Endothelial cell of umbilical vein (primary cell): ENCODE results near the gene TOMM40L. TPM values are rescaled to one million over a fixed set of nuclear protein-coding genes. Genes with fewer than 3 reads are reported as not detected.

Experiments used
- BruUV-seq: library from RNA; stranded (reverse); fragments of 400-500 nt; replicated peaks from 2 replicates; lab custom pipeline; 2021; lab: Mats Ljungman, UMichigan
- CTCF ChIA-PET: fragments of 300-600, 350-600 bp; sonication (Branson Sonifier 250); formaldehyde crosslinking; loops from one replicate; lab custom pipeline; 2021; ENCODE audit warnings: antibody characterized with exemption, inconsistent platforms; lab: Charles Lee
- POLR2A ChIA-PET: fragments of 300-600, 350-600 bp; sonication (Branson Sonifier 250); formaldehyde crosslinking; loops from one replicate; lab custom pipeline; 2021; ENCODE audit warnings: antibody characterized with exemption, inconsistent platforms; lab: Charles Lee
- DNase-seq: peaks from one replicate; pipeline ENCODE4 v3.0.0-alpha.2; 2011; ENCODE audit warnings: low read depth, low spot score
- FAIRE-seq: peaks from 2 replicates; lab custom pipeline; 2011; peaks lifted over from hg19 to GRCh38; lab: Jason Lieb, UNC
- H2AFZ ChIP-seq: 2 replicates; pipeline ENCODE4 v1.6.0; 2012; ENCODE audit warnings: low read depth, low read length, control low read depth, inconsistent platforms
- H3K27ac ChIP-seq: 2 replicates; pipeline ENCODE4 v1.5.1; 2011; ENCODE audit warnings: low read depth, mild to moderate bottlenecking, control low read depth, low read length, moderate library complexity; ENCODE audit not compliant: insufficient read depth
- H3K27me3 ChIP-seq, 2 experiments: 2 replicates each; pipeline versions ENCODE4 v1.6.0 to v1.6.1; 2011; ENCODE audit warnings: low read length in 2 of 2, mixed read lengths in 1 of 2; ENCODE audit not compliant: control insufficient read depth in 2 of 2, insufficient read depth in 2 of 2
- H3K36me3 ChIP-seq, 2 experiments: 2 replicates in 1 of 2; 3 replicates in 1 of 2; pipeline ENCODE4 v1.5.1; 2011; ENCODE audit warnings: low read length in 2 of 2, mild to moderate bottlenecking in 1 of 2, moderate library complexity in 1 of 2; ENCODE audit not compliant: control insufficient read depth in 2 of 2, insufficient read depth in 2 of 2; ENCODE audit errors: extremely low read depth in 1 of 2
- H3K4me1 ChIP-seq: 3 replicates; pipeline ENCODE4 v1.5.1; 2011; ENCODE audit warnings: mild to moderate bottlenecking, low read length; ENCODE audit not compliant: control insufficient read depth, insufficient read depth; ENCODE audit errors: extremely low read depth
- H3K4me2 ChIP-seq: 2 replicates; pipeline ENCODE4 v1.6.1; 2011; ENCODE audit warnings: low read length, control low read depth, mixed read lengths; ENCODE audit not compliant: insufficient read depth
- H3K4me3 ChIP-seq, 3 experiments: fragments of 200-600 bp in 1 of 3; sonication (generic), shearing (Covaris generic) in 1 of 3; replicated peaks in 1 of 3; 2 replicates each; pipeline ENCODE4 v1.5.1; 2011 to 2016; ENCODE audit warnings: control low read depth in 3 of 3, low read length in 3 of 3, mild to moderate bottlenecking in 2 of 3, inconsistent platforms in 1 of 3, low read depth in 1 of 3, moderate library complexity in 1 of 3; ENCODE audit not compliant: insufficient read depth in 1 of 3
- H3K79me2 ChIP-seq: 2 replicates; pipeline ENCODE4 v1.6.0; 2012; ENCODE audit warnings: low read length, inconsistent platforms; ENCODE audit not compliant: control insufficient read depth, insufficient read depth
- H3K9ac ChIP-seq: replicated peaks from 2 replicates; pipeline ENCODE3; 2011; ENCODE audit warnings: low read length, control low read depth; ENCODE audit not compliant: insufficient read depth; ENCODE audit errors: extremely low read depth
- H3K9me1 ChIP-seq: replicated peaks from 3 replicates; pipeline ENCODE4 v1.6.0; 2011; ENCODE audit warnings: mild to moderate bottlenecking, low read length; ENCODE audit not compliant: control insufficient read depth, insufficient read depth; ENCODE audit errors: extremely low read depth
- H3K9me3 ChIP-seq: replicated peaks from 2 replicates; pipeline ENCODE4 v1.5.1; 2012; ENCODE audit warnings: low read length, inconsistent platforms; ENCODE audit not compliant: control insufficient read depth, insufficient read depth
- H4K20me1 ChIP-seq: replicated peaks from 2 replicates; pipeline ENCODE3; 2011; ENCODE audit warnings: mild to moderate bottlenecking, low read length; ENCODE audit not compliant: control insufficient read depth, insufficient read depth; ENCODE audit errors: extremely low read depth
- EZH2 ChIP-seq: IDR thresholded peaks from 2 replicates; pipeline ENCODE4 v1.6.1; 2012; ENCODE audit warnings: borderline replicate concordance, low read depth, mild to moderate bottlenecking, moderate library complexity, low read length, inconsistent platforms; ENCODE audit not compliant: severe bottlenecking
- FOS ChIP-seq: IDR thresholded peaks from 2 replicates; pipeline ENCODE4 v1.6.1; 2011; ENCODE audit warnings: mild to moderate bottlenecking, low read length, moderate library complexity, borderline replicate concordance; ENCODE audit not compliant: insufficient read depth
- GATA2 ChIP-seq: IDR thresholded peaks from 2 replicates; pipeline ENCODE4 v1.7.0; 2011; ENCODE audit warnings: low read depth, mild to moderate bottlenecking, moderate library complexity, mixed read lengths, low read length; ENCODE audit not compliant: insufficient read length, insufficient read depth
- MYC ChIP-seq: IDR thresholded peaks from one replicate; pipeline ENCODE4 v1.6.1; 2011; ENCODE audit warnings: mild to moderate bottlenecking, low read depth, low read length
- dilution Hi-C: fragments of 300-500 bp; cut with MboI; formaldehyde crosslinking; loops from one replicate; pipeline ENCODE4 v1.15.0; 2019; ENCODE audit warnings: low sequenced_read_pairs; ENCODE audit not compliant: extremely low pct_ligation_motif_present
- intact Hi-C: fragments of 100-400 bp; cut with micrococcal nuclease; formaldehyde crosslinking; loops from one replicate; pipeline ENCODE4 v1.10.0; 2022
- polyA plus RNA-seq, 4 experiments: library from polyadenylated mRNA; depleted of rRNA in 3 of 4; stranded (reverse) in 3 of 4; unstranded in 1 of 4; fragments of >200 nt; gene quantifications; 2 replicates each; pipeline versions ENCODE4 v1.2.1 to v1.2.3, GENCODE V29; 2011 to 2012; ENCODE audit warnings: missing spikeins in 1 of 4
- total RNA-seq: library from RNA; stranded (reverse); gene quantifications from 2 replicates; pipeline ENCODE4 v1.2.3, GENCODE V29; 2021
- TF ChIP-seq, protein P1 (sequence below): IDR thresholded peaks from 2 replicates; pipeline ENCODE4 v1.6.1; 2011; ENCODE audit not compliant: insufficient read depth, insufficient read length

Gene TOMM40L
- total and polyA plus RNA-seq, 2 donors (not counting 3 experiments of a cell fraction or from before 2014, with no cell fraction given): 18.6 to 18.7 TPM

- ChIA-PET CTCF (interaction anchor here (0.6 to 1.5 kb wide), 3 partner anchors 15 to 189 kb away, joined by 3 to 4 read pairs (median 4); no protein-coding TSS in a partner anchor), POLR2A (interaction anchor here (0.7 kb wide), 2 partner anchors 139 to 197 kb away, joined by 3 read pairs; no protein-coding TSS in a partner anchor)
- dilution Hi-C loops (no loop called here), intact Hi-C loops (loop anchor here (1.0 to 2.0 kb wide), 2 partner anchors 14 to 39 kb away; no protein-coding TSS in a partner anchor)
- TF ChIP-seq MYC (no peak), GATA2 (no peak)
- TF ChIP-seq, protein P1, sequence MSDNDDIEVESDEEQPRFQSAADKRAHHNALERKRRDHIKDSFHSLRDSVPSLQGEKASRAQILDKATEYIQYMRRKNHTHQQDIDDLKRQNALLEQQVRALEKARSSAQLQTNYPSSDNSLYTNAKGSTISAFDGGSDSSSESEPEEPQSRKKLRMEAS: no peak
- peaks cover 28% of the 10 kb centered on the region for H3K4me1 ChIP-seq
- no TSS peak for BruUV-seq
- H3K9me1 ChIP-seq: no peaks in the 10 kb centered on the region
- no peaks in the 10 kb centered on the region for H3K9me3 ChIP-seq
- DNase-seq (no peak), FAIRE-seq (no peak)
- no peak overlapping the region for H3K9ac ChIP-seq
- no peaks in the 10 kb centered on the region for H3K36me3 ChIP-seq
- peak overlapping the region; percentile 45 for H2AFZ ChIP-seq
- H3K27me3 ChIP-seq: no peaks in the 10 kb centered on the region
- H4K20me1 ChIP-seq: no peaks in the 10 kb centered on the region
- H3K4me3 ChIP-seq: no peak overlapping the region
- peak overlapping the region; percentile 56 for H3K4me2 ChIP-seq
- no peaks in the 10 kb centered on the region for H3K79me2 ChIP-seq
- peak overlapping the region; percentile 48 for H3K27ac ChIP-seq
Measured at GRCh38 chr1:161185732-161186311, 40.0 kb upstream of the TOMM40L start.

DNA sequence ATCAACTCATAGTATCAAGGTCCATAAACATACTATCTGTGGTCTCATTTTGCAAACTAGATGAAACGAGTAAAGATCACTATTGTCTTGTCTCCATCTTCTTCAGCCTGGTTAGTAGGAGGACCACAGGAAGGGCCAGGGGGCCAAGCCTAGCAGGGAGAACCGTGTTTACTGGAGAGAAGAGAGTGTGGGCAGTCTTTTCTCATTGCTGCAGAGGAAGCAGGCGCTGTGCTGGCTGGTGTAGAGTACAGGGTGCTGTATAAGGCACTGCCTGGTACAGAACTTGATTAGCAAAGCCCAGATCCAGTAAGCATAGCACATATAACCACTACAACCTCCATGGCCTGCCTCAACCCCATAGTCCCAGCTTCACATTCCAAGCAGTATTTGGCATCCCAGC is 38.5 kb upstream of the TOMM40L start:
- Histone ChIP-seq H3K27me3 (no peaks in the 10 kb centered on the region), H3K9me1 (no peaks in the 10 kb centered on the region), H3K4me2 (no peak overlapping the region), H3K4me3 (no peak overlapping the region), H3K27ac (no peak overlapping the region), H3K4me1 (peaks cover 28% of the 10 kb centered on the region), H2AFZ (no peak overlapping the region), H3K9ac (no peak overlapping the region), H3K36me3 (peaks cover 0 to 3% of the 10 kb centered on the region in 2 experiments), H3K9me3 (no peaks in the 10 kb centered on the region), H3K79me2 (no peaks in the 10 kb centered on the region), H4K20me1 (no peaks in the 10 kb centered on the region)
- DNase-seq: no peak
- no peak for FAIRE-seq
- intact Hi-C loops (no loop called here), dilution Hi-C loops (no loop called here)
- BruUV-seq: no TSS peak
- ChIA-PET CTCF (no interaction called here), POLR2A (no interaction called here)
- TF ChIP-seq FOS (no peak), EZH2 (no peak)
- TF ChIP-seq, protein P1: no peak
